T47D (cell line): Measurements from ENCODE around the gene MZT2B.
"Not testable (repeated sequence)": the region's sequence is repeated elsewhere in the genome, so short reads cannot be mapped to it uniquely, and the experiment has no call there.

ENCODE experiments used
- DNase-seq, 2 experiments: peaks; one replicate each; pipeline versions ENCODE4 v3.0.0 to v3.0.0-alpha.2; 2011 to 2012; ENCODE audit warnings: low read depth in 1 of 2, low spot score in 1 of 2
- JUND ChIP-seq: IDR thresholded peaks from 2 replicates; pipeline ENCODE4 v1.6.1; 2012; ENCODE audit warnings: low read depth
- in situ Hi-C: cut with HindIII; loops from 2 replicates; pipeline ENCODE4 v1.10.0; 2016; ENCODE audit warnings: low sequenced_read_pairs, low pct_unique_long_range_greater_than_20kb

The MZT2B gene

DNA sequence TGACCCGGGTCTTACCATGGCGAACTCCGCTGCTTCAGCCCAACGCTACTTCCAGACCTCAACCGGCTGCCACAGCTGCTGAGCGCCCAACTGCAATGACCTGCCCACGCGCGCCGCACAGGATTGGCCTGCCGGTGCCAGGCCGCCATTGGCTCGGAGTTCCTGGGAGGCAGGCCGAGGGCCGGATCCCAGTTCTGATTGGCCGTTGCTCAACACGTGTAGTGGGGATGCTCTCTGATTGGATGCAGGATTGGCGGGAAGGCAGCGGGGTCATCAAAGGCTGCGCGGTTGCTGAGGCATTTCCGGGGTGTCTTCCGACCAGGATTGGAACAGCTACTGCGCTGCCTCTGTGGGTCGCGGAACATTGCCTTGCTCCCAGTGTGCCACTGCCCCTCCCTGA lies 16.3 kb downstream of the MZT2B start, which contains the start of gene TUBA3E:
TSS of gene TUBA3E (minus strand) at position 97 of the 400 bp plus-strand sequence. CDS start at position 18, 79 bp downstream.
- in situ Hi-C loops = no loop called here
- no peak for TF ChIP-seq JUND
- no peak for DNase-seq

DNA sequence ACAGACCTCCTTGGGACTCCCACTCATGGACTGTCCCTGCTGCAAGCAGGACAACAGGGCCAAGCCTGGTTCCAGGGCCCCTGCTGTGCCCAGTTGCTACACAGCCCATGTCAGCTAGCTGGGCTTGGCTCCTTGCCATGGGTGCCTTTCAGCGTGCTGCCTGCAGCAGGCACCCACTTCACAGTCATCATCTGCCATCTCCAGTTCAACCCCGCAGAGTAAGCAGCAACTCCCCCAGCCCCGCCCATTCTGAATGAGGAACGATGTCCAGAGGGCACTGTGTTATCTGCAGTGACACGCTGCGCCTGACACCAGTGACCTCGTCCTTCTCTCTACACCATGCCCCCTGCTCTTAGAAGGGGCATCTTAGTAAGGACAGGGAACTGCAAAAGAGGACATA lies 20.5 kb downstream of the MZT2B start:
- DNase-seq, in situ Hi-C loops: not testable (repeated sequence)

DNA sequence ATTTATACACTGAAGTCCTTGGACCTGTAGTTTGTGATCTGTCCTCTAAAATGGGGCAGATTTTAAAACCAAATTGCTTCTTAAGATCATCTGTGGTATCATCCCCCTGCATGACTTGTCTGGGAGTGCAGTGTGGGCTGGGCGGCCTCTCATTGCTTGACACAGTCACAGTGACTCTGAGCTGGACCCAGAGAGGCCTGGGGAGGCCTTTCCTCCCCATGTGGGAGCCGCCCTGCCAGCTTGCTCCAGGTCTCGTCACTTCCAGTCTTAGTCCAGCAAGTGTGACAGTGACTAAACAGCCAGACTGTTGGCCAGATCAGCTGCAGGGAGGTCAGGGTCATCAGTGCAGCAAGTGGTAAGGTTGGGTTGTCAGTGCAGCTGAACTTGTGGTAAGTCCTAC lies 21.1 kb downstream of the MZT2B start:
- DNase-seq, in situ Hi-C loops: not testable (repeated sequence)

DNA sequence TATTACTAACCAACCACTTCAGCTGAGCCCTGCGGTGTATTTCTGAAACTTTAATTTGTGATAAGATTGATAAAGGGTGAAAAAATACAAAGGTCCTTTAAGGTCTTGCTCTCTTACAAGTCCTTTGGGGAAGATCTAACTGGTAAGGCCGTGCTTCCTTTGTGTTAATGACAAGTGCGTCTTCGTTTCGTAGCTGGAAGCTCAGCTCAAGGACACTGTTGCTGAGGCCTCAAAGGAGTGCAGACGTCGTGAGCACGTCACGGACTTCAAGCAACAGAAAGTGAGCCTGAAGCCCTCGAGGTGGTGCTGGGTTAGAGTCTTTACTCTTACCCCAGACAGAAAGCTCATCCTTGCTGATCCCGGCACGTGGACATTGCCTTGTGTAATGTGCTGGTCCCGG lies 25.0 kb downstream of the MZT2B start:
- in situ Hi-C loops = not testable (repeated sequence)

DNA sequence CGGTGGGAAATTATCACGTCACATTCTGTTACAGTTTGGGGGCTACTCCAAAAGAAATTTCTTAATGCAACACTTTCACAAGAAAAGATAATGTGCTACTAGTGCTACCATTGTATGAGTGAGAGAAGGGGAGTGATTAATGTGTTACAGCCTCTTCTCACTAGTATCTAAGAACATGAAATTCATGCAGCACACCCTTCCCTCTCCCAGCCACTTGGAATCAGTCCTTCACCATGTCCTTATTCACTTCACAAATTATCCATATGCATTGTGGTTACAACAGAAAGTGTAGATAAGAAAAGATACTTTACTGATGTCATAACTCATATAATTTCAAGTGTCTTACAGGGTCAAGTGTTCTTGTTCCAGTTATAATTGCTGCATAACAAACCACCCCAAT lies 37.1 kb downstream of the MZT2B start:
- in situ Hi-C loops, DNase-seq: not testable (repeated sequence)

More for the DNA sequence above, 25.0 kb downstream of the MZT2B start:
- not testable (repeated sequence) for DNase-seq

DNA sequence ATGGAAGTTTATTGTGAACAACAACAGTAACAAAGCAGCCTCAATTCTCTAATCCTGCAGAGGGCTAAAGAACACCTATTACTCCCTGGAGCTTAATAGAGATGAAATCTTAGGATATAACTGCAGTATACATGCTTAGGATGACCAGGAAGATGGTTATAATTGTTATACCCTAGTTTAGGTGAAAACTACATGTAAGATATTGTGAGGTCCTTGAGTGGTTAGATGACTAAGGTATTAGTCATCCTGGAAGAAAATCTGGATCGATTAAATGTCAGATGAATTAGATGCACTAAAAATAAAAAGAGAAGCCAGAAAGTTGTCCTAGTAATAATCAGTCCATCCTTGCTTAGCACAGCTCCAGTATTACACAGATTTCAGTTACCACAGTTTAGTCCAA lies 38.4 kb downstream of the MZT2B start:
- DNase-seq, in situ Hi-C loops: not testable (repeated sequence)

DNA sequence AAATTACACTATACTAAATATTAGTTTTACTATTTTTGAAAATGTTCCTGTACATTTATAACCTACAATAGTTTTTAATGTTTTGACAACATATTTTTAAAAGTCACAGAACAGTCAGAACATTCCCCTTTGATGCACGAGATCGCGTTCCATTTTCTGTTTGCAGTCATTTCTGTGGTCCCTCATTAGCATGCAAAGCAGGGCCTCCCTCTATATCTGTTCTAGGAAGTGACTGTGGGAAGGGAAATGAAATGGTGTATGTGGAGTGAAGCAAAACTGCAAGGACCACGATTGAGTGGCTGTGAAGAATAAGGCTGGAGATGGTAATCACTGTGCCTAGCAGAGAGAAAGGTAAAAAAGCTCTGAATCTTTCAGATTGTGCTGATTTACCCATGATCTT lies 40.5 kb downstream of the MZT2B start:
- DNase-seq, in situ Hi-C loops: not testable (repeated sequence)

DNA sequence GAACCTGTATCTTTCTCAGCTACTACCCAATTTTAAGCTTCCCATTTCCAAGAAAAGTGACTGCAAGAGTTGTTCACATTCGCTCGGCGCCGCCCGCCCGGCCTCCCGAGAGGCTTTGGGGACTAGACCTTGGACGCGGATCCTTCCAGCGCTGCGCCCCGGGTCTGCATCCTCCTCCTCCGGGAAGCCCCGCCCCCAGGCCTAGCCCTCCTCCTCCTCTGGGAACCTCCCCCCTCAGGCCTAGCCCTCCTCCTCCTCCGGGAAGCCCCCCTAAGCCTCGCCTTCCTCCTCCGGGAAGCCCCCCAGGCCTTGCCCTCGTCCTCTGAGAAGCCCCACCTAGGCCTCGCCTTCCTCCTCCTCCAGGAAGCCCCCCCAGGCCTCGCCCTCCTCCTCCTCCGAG lies 45.9 kb downstream of the MZT2B start:
- DNase-seq, in situ Hi-C loops: not testable (repeated sequence)

DNA sequence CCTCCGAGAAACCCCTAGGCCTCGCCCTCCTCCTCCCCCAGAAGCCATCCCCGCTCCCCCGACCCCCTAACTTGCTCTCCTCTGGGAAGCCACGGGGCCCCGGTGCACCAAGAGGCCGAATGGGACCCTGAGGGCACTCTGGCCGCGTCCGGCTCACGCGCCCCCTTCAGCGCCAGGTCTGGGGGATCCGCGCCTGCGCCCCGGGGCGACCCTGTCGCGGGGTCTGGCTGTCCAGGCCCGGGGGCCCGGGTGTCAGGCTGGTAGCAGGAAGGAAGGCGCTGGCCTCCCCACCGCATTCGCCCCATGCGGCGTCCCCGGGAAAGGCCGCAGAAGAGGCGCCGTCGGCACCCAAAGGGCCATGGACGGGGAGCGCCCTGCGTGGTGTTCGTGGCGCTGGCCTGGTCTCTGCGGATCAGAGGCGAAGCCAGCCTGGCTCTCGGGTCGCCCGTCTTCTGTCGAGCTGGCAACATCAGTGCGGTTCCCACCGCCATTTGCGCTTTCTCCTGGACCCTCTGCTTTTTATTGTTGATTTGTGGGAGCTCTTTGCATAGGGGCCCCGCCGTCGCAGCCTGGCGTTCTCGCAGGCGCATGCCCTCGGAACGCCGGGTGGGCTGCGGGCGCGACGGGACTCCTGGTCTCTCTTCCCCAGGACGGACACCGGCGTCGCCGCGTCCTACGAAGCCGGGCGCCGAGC lies 46.6 kb downstream of the MZT2B start:
- in situ Hi-C loops, DNase-seq: not testable (repeated sequence)

DNA sequence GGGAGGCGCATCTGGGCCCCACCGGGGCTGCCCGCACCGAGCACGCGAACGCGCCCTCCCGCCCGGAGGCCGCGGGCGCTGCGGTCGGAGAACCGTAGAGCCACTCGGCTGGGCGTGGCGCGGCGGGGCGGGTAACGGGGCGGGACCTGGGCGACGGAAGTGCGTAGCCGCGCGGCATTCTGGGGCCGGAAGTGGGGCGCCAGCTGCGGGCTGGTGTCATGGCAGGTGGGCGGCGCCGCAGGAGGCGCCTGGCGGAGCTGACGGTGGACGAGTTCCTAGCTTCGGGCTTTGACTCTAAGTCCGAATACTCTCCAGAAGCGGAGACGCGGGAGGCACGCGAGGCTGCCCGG lies 47.1 kb downstream of the MZT2B start:
- in situ Hi-C loops, DNase-seq: not testable (repeated sequence)

DNA sequence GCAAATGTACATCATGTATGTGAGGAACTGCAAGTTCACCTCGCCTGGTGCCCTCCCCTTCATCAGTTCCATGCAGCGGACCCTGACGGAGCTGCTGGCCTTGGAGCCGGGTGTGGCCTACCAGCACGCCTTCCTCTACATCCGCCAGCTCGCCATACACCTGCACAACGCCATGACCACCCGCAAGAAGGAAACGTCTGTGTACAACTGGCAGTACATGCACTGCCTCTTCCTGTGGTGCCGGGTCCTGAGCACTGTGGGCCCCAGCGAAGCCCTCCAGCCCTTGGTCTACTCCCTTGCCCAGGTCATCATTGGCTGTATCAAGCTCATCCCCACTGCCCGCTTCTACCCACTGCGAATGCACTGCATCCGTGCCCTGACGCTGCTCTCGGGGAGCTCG lies 48.3 kb downstream of the MZT2B start:
- DNase-seq, in situ Hi-C loops: not testable (repeated sequence)

DNA sequence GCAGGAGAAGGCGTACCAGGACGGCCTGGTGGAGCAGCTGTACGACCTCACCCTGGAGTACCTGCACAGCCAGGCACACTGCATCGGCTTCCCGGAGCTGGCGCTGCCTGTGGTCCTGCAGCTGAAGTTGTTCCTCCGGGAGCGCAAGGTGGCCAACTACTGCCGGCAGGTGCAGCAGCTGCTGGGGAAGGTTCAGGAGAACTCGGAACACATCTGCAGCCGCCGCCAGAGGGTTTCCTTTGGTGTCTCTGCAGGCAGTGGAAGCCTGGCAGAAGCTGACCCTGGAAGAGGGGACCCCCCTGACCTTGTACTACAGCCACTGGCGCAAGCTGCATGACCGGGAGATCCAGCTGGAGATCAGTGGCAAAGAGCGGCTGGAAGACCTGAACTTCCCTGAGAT lies 48.8 kb downstream of the MZT2B start:
- DNase-seq, in situ Hi-C loops: not testable (repeated sequence)

DNA sequence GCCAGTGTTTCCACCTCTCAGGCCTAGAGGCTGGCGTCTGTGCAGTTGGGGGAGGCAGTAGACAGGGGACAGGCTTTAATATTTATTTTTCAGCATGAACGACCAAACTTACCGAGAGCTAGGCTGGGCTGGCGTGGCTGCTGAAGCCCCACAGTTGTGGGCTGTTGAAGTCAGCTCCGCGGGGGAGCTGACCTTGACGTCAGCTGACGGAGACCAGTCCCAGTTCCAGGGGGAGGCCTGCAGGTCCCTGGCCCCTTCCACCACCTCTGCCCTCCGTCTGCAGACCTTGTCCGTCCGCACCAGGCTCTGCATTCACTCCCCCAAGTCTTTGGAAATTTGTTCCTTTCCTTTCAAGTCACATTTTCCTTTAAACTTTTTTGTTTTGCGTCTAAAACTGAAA lies 49.6 kb downstream of the MZT2B start:
- in situ Hi-C loops = no loop called here
- TF ChIP-seq JUND = no peak

DNA sequence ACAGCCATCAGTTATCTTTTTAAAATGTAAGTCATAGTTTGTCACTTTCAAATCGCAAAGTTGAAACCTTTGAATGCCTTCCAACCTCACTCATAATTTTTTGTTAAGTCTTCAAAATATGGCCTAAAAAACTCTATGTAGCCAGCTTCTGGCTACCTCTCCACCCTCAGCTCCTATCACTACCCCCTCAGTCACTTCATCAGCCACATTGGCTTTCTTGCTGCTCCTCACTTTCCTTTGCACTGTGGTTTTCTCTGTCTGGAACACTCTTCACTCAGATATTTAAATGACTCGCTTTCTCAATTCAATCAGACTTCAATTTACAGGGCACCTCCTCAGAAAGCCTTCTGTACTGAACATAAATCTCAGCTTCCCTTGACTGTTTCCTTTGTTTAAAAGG lies 51.0 kb downstream of the MZT2B start:
- DNase-seq, in situ Hi-C loops: not testable (repeated sequence)

More for the DNA sequence above, 49.6 kb downstream of the MZT2B start:
- no peak for DNase-seq

DNA sequence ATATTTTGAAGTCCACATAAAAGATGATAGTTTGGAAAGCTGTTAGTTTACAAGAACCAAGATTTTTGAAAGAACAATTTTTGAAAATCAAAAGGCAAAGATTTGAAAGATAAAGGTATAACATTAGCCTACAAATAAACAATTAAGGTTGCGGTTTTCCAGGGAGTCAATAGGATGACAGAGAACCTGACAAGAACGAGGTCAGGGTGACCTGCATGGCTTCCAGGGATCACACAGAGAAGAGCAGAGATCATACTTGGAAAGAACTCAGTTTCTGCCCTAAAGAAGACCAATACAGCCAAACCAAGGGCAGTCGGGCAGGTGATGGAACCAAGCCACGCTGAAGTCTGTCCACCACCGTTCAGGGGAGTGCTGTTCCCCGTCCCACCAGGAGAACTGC lies 57.5 kb downstream of the MZT2B start:
- peak in 1 of 2 experiments; percentile 67 for DNase-seq
- in situ Hi-C loops = not testable (repeated sequence)
